GM21423 (cell line): ENCODE results near the gene SPAG8.

Experiments
- ATAC-seq: cut with Tn5 transposase; IDR thresholded peaks from one replicate; pipeline ENCODE4 v1.9.1; 2021; ENCODE audit warnings: mild to moderate bottlenecking, moderate library complexity; ENCODE audit not compliant: unreplicated experiment

SPAG8 gene

DNA sequence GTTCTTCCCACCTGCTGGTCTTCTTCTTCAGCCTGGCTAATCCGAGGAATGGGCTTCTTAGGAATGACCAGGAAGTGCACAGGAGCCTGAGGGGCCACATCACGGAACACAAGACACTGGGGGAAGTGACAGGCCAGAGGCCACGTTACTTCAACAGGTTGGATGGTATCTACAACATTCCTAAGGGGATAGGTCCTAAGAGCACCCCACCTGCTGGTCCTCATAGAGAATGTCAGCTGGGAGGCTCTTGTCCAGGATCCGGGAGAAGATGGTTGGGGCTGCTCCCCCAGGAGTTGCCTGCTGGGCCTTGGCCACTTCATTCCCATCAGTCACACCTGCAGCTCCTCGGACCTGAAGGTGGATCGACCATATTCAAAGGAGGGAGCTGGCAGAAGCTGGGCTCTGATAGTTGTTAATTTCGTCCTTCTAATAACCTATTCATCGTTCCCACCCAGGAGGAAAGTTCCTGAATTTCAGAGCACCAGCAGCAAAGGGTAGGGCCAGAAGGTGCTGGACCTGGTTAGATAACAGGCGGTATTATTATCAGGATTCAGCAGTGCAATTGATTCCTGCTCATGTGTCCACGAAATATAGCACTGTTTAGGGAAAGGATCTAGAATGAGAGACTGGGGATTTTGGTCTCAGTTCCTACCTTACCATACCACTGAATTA is 1.5 kb upstream of the SPAG8 start:
- ATAC-seq = no peak

DNA sequence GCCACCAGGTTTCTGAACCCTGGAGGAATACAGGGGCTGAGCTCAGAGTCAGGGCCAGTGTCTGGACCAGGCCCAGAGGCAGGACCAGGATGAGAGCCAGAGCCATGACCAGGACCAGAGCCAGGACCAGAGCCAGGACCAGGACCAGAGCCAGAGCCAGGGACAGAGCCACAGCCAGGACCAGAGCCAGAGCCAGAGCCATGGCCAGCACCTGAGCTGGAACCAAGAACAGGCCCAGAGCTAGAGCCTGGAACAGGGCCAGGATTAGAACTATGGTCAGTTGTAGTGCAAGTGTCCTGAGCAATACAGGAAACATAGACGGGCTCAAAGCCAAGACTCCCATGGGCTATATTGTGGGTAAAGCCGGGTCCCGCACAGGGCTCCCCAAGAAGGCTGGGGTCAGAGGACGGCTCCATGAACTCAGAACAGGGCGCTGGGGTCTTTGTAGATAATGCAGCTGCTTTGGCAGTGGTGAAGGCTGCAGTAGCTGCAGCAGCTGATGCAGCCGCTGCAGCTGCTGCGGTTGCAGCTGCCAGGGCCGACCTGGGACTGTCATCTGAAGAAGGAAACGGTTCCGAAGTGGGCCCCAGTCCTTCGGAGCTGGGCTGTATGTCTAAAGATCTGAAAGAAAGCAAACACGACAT is 559 bp downstream of the SPAG8 start:
- ATAC-seq = no peak

DNA sequence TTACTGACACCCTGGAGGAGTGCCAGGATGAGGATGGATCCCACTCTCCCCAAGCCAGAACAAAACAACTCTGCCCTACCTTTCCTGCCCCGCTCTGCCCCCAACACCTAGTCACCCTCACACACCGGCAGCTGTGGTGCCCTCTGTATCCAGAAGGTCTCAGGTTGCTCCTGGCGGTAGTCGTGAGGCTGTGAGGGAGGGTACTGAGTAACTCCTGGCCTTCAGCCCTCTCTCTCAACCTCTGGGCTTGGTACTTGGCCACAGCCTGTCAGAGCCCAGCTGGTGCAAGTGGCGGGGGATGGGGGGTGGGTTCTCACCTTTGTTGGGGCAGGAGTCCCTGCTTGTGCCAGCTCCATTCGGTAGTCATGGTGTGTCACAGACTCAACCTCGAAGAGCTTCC is 1.9 kb downstream of the SPAG8 start:
- ATAC-seq = no peak

DNA sequence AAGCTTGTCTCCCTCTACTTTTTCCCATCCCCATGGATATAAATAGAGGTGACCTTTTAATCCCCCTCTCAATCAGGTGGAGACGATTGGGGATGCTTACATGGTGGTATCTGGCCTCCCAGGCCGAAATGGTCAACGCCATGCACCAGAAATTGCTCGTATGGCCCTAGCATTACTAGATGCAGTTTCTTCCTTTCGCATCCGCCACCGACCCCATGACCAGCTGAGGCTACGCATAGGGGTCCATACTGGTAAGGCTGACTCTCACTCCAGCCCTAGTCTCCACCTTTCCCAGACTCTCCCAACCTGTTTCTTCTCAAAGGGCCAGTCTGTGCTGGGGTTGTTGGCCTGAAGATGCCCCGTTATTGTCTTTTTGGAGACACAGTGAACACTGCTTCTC is 3.6 kb downstream of the SPAG8 start:
- ATAC-seq = no peak

DNA sequence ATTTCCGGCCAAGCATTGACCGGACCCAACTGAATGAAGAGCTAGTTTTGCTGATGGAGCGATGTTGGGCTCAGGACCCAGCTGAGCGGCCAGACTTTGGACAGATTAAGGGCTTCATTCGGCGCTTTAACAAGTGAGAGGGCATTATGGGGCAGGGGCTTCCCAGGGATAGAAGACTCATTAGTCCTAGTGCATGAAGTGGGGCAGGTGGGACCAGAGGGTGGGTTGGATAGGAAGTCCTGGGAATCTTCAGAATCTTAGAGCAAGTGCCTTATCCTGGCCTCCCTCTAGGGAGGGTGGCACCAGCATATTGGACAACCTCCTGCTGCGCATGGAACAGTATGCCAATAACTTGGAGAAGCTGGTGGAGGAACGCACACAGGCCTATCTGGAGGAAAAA is 6.0 kb downstream of the SPAG8 start:
- ATAC-seq = no peak

DNA sequence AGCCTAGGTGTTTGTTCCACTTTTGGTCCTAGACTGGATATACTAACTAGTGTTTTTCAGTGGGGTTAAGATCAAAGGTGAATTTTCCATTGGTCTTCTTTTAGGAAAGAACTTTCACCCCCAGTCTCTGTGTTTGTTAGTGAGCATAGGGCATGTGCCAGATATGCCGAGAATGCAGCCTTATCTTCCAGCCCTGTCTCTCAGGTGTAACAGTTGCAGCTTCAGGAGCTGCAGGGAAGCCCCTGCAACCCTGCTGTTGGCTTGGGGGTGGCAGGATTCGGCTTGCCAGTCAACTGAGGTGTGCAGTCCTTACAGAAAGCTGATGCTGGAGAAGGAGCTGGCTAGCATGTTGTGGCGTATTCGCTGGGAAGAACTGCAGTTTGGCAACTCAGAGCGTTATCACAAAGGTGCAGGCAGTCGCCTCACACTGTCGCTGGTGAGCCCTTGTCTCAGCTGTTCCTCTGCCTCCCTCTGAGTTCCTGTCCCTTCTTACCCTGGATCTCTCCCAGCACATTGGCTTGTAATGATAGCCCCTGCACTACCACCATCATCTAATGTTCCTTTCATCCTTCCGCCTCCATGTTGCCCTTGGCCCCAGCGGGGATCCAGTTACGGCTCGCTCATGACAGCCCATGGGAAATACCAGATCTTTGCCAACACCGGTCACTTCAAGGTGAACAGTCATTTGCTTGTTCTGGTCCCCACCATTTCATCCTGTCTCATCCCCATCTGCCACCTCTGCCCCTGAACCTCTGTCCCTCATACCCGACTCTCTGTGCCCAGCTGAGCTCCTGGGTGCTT is 10.5 kb downstream of the SPAG8 start:
- ATAC-seq = no peak

DNA sequence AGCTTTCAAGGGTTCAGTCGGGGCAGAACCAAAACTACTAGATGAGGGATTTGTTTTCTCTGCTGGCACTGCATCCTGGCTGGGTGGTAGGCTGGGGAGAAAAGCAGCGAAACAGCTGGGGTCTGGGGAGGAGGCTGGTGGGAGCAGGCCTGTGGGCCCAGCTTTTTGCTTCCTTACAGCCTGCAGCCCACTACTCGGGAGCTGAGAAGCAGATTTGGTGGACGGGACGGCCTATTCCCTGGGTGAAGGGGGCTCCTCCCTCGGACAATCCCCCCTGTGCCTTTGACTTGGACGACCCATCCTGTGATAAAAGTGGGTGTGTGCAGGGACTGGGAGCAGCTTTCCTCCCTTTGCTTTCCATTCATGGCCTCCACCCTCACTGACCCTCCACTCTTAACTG is 11.5 kb downstream of the SPAG8 start:
- ATAC-seq = no peak

DNA sequence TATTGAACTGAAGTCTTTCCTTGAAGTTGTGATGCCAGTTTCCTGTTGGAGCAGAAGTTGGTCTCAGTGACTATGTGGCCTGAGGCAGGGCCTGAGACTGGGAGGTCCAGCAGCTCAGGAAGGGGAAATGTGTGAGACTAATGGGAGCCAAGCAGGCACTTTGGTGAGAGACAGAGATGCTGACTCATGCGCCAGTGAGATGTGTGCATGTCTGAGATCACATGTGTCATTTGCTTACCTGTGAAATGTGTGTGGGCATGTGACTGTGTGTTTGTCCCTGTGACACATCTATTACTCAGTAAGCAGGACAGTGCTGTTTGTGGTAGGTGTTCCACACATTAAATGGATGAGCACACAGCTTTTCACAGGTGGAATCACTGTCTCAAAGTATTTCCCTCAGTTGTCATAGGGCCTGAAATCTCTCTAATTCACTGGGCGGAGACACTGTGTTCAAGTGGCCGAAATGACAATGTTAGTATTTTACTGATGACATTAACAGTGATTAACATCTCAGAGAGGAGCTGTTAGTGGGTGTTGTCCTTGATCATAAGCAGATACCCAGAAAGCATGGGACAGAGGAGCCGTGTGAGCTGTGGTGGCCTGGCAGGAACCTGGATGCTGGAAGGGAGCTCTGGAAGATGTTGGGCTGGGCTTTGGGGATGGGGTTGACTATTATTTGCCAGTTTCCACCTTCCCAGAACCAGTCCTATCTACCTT is 13.2 kb downstream of the SPAG8 start:
- no peak for ATAC-seq

DNA sequence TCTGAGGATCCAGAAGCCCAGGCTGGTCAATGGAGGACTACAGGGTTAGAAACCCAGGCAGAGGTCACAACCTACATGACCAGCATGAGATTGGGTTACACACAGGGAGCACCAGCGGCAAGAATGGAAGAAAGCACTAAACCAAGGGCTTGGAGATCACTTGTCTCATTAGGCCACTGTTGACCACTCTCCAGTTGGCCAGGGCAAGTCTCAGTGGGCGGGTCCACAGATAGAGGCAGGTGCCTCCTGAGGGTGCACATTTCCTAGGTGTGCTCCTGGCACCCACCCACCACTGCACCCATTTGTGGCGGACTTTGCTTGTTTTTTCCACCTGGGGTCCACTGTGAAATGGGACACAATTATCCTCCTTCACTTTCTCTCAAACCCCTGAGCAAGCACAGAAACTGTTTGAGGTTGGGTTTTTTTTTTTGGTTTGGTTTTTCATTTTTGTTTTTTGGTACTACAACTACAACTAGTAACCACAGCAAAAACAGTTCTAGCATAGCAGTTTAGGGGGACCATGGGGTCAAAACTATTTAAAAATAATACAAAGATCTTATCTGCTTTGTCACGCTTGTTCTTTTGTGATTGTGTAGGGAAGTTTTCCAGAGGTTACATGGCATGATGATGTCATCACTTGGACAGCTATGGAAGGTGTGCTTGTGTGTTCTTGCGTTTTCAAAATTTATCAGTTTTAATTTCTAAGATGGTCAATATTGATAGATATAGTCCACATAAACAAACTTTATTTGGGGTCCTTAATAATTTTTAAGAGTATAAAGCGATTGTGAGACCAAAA is 14.6 kb downstream of the SPAG8 start:
- no peak for ATAC-seq

DNA sequence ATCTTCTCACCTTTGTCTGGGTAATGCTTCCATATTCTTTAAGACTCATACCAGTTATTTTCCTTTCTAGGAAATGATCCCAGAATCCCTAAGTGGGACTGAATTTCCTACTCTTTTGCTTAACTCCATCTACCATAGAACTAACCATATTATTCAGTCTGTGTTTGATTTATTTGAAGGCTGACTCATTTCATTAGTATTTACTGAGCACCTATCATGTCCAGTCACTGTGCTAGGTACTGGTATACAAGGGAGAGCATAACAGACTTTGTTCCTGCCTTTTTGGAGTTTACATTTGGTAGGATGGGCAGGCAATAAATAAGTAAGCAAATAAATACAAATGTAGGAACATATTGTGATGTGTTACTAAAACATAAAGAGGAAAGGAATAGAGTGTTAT is 16.4 kb downstream of the SPAG8 start:
- ATAC-seq = no peak

DNA sequence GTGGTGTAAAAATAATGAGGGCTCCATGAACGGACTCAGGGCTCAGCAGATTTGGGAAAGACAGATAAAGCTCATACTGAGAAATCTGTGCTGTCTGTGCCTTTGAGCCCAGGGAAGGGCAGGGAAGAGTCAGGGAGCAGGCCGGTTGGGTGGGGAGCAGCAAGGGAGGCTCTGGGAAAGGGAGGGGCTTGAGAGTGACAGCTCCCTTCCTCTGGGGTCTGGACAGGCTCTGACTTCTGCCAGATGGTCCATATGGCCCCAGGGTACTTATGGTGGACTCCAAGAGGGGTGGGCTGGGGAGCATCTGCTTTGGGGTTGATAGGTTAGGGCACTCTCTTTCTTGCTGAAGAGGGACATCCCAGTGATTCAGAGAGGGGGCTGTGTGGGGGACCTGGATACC is 18.6 kb downstream of the SPAG8 start:
- no peak for ATAC-seq

DNA sequence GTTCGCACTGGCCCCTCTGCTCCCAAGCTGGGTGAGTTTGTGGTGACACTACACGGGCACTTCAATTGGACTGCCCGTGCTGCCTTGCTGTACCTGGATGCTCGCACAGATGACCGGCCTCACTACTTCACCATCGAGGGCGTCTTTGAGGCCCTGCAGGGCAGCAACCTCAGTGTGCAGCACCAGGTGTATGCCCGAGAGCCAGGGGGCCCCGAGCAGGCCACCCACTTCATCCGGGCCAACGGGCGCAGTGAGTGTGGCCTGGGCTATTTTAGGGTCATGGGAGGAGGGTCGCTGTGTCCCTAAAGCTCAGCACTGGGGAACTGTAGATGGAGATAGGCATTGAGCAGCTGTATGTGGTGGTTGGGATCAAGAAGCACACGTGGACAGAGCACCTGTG is 19.2 kb downstream of the SPAG8 start:
- no peak for ATAC-seq

DNA sequence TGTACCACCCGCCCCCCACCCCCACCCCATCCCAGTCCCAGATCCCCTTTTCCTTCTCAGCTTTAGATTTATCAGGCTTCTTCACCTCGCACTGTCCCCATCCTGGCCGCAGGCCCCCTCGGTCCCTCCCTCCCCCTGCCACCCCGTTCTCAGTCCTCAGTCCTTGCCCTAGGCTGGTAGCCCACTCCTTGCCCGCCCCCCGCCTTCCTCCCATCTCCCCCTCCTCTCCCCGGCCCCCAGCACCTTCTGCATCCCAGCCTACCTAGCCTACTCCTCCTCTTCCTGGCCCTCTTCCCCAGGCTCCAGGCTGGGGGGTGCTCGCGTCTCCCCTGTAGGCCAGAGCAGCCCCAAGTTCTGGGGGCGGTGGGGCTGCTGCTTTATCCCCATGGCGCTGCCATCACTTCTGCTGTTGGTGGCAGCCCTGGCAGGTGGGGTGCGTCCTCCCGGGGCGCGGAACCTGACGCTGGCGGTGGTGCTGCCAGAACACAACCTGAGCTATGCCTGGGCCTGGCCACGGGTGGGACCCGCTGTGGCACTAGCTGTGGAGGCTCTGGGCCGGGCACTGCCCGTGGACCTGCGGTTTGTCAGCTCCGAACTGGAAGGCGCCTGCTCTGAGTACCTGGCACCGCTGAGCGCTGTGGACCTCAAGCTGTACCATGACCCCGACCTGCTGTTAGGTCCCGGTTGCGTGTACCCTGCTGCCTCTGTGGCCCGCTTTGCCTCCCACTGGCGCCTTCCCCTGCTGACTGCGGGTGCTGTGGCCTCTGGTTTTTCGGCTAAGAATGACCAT is 19.8 kb downstream of the SPAG8 start:
- no peak for ATAC-seq

DNA sequence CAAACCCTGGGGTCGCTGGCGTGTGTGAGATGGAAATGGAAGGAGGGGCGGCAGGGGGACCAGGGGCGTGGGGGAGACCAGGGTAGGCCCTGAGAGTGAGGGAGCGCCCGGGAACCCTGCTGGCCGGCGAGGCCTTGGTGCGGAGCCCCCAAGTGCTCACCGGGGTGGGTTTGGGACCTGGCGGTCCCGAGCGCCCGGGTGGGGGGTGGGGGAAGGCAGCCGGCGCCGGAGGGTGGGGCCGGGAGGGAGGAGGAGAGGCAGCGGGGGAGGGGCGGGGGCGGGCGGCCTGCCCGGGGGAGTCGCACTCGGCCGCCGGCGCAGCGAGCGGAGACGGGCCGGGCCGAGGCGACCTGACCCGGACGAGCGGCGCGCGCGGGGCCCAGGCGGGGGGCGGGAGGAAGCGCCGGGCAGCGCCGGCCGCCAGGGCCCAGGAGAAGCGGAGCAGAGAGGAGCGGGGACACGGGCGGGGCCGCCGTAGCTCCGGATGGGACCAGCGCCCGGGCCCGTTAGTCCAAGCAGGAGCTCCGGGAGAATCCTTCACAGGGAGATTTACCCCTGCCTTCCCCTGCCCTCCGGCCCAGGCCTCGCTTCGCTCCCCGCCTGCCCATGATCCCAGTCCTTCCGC is 20.7 kb downstream of the SPAG8 start, which contains the start of gene NPR2:
Gene NPR2, plus strand, starts transcription at position 295 of the 625 bp plus-strand sequence. CDS start 818 bp downstream, outside the sequence.
- ATAC-seq = no peak

DNA sequence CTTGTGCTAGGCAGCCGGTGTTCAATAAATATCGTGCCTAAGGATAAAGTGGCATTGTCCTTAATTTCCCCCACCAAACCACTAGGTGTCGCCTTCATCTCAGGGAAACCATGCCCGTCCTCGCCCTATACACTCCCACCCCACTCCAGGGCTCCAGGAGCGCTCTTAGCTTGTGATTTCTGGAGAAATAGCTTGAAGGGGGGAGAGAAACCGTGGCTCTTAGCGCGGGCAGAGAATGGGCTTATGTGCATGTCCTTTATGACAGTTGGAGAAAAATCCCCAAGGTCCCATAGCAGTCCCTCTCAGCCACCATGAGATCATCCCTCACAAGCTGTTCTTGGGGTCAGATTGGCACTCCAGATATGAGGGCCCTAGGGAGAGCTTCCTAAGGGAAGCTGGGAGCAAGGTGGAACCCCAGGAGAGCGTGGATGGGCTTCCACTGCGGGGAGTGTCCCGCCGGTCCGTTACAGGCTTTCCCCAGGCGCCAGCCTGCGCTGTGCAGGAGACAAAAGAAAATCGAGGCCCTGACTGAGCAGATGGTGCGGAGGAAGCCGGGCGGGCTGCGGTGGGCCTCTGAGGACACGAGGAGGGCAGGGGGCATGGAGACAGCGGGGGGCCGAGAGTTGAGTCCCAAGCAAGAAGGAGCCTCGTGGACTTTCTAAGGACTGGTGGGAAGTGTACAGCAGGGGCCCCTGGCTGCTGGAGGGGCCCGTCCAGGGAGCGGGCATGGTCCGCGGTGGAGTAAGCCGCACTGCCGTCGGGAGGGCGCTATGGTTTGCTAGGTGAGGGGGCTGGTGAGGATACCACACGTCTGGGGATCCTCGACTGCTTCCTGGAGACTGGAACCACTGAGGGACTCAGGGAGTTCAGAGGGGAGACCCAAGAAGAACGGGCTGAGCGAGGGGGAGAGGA is 21.4 kb downstream of the SPAG8 start:
- no peak for ATAC-seq

DNA sequence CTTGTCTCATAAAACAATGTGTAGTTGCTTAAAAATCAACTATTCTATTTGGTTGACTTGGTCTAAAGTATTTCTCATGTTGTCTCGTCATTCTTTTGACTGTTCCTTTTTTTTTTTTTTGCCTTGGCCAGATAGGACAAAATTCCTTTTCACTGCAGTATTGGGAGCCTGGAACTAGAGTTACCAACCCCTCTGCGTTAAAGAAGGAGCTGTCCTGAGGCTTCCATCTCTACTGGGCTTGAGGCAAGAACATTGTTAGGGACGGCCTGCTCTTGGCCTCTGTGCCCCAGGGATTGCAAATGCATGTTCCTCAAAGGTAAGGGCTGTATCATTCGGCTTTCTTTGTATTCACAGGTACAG is 22.1 kb downstream of the SPAG8 start:
- ATAC-seq = no peak

DNA sequence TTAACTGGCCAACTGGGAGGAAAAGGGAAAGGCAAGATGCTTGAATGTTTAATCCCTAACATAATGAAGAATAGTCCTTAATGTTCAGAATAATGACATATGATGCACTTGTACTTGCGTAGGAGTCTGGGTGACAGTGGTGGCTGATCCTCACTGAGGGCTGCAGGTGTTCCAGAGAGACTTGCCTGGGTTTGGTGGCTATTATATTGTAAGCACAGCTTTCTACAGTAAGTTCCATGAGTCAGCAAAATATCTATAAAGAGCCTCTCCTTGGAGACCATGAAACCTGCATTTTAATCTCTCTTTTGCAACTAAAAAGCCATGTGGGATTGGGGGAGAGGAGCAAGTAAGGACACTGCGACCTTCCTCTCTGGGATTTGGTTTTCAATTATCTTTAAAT is 22.5 kb downstream of the SPAG8 start:
- no peak for ATAC-seq

DNA sequence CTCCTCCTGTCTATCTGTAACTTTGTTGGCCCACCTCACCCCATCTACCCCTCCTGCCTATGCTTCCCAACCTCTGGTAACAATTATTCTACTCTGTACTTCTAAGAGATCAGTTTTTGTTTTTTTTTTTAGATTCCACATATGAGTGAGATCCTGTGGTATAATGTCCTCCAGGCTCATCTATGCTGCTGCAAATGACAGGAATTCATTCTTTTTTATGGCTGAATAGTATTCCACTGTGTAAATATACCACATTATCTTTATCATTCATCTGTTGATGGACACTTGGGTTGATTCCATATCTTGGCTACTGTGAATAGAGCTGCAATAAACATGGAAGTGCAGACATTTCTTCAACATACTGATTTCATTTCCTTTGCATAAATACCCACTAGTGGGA is 28.6 kb downstream of the SPAG8 start:
- ATAC-seq = no peak
